ENCODE measurements around the gene COL23A1.

COL23A1 gene

GRCh38 chr5:178471711-178472110, 118.5 kb downstream of the COL23A1 start:
- TF ChIP-seq, protein P1, sequence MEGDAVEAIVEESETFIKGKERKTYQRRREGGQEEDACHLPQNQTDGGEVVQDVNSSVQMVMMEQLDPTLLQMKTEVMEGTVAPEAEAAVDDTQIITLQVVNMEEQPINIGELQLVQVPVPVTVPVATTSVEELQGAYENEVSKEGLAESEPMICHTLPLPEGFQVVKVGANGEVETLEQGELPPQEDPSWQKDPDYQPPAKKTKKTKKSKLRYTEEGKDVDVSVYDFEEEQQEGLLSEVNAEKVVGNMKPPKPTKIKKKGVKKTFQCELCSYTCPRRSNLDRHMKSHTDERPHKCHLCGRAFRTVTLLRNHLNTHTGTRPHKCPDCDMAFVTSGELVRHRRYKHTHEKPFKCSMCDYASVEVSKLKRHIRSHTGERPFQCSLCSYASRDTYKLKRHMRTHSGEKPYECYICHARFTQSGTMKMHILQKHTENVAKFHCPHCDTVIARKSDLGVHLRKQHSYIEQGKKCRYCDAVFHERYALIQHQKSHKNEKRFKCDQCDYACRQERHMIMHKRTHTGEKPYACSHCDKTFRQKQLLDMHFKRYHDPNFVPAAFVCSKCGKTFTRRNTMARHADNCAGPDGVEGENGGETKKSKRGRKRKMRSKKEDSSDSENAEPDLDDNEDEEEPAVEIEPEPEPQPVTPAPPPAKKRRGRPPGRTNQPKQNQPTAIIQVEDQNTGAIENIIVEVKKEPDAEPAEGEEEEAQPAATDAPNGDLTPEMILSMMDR (IDR thresholded peaks at IDR 0.05), result no peak
- Histone ChIP-seq H3K4me1 (ENCODE audit: control insufficient read depth in 1 of 2, insufficient read depth in 1 of 2, low read depth in 1 of 2, low read length in 1 of 2) (peaks cover 56 to 71% of the 10 kb centered on the region in 2 experiments), H3K4me3 (ENCODE audit: low read depth in 1 of 2, low read length in 1 of 2) (no peak overlapping the region), H3K27me3 (no peaks in the 10 kb centered on the region), H3K36me3 (no peaks in the 10 kb centered on the region), H3K9me3 (no peaks in the 10 kb centered on the region), H3K27ac (no peak overlapping the region)

DNA sequence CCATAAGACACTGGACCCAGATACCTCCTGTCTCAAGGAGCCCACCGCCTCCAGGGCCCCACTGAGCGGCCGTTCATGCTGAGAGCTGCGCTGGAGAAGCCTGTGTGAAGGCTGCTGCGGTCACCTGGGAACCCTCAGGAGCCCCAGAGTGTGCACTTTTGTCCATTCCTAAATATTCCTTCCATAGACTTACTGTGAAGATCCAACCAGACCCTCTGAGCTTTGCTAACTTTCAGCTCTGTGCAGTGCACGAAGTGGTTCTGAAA, 119.5 kb downstream of the COL23A1 start:
- Histone ChIP-seq H3K4me3 (ENCODE audit: low read depth in 1 of 2, low read length in 1 of 2) (no peak overlapping the region), H3K27me3 (no peaks in the 10 kb centered on the region), H3K9me3 (no peaks in the 10 kb centered on the region), H3K27ac (no peak overlapping the region), H3K4me1 (ENCODE audit: control insufficient read depth in 1 of 2, insufficient read depth in 1 of 2, low read depth in 1 of 2, low read length in 1 of 2) (peaks cover 51 to 71% of the 10 kb centered on the region in 2 experiments), H3K36me3 (no peaks in the 10 kb centered on the region)
- TF ChIP-seq, protein P1 (IDR thresholded peaks at IDR 0.05), result no peak

DNA sequence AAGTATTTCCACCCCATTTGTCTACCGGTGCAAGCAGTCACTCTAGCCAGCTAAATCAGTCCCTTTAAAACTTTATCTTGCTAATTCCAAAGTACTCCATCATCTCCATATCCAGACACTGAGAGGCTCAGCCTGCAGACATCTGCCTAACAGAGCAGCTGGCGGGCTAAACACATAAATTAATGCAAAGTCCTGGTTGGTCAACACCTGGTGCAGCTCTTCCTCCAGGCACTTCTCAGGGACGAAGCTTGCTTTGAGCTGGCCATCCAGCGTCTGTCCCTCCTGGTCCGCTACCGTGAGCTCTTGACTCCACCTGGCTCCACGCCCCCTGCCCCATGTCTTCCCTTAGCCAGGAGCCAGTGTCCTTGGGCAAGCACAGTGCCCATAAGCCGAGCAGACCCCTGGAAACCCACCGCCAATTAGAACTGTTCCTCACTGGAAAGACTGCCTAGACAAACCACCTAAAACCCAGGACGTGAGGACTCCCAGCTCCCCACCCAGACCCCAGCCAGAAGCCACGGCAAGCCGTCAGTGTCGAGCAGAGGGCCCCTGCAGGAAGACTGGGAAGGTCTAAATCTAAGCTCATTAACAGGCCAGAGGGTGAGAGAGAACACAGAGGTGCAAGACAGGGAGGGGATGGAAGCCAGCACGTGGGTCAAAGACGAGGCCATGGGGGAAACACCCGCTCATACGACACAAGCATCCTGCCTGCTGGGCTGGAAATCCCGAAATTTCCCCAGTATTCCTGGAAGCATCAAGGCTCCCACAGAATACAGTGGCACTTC, 120.0 kb downstream of the COL23A1 start:
- TF ChIP-seq, protein P1 (IDR thresholded peaks at IDR 0.05), result no peak
- Histone ChIP-seq H3K9me3 (no peaks in the 10 kb centered on the region), H3K27me3 (no peaks in the 10 kb centered on the region), H3K4me1 (ENCODE audit: control insufficient read depth in 1 of 2, insufficient read depth in 1 of 2, low read depth in 1 of 2, low read length in 1 of 2) (peaks cover 51 to 71% of the 10 kb centered on the region in 2 experiments), H3K4me3 (ENCODE audit: low read depth in 1 of 2, low read length in 1 of 2) (no peak overlapping the region), H3K27ac (no peak overlapping the region), H3K36me3 (no peaks in the 10 kb centered on the region)

DNA sequence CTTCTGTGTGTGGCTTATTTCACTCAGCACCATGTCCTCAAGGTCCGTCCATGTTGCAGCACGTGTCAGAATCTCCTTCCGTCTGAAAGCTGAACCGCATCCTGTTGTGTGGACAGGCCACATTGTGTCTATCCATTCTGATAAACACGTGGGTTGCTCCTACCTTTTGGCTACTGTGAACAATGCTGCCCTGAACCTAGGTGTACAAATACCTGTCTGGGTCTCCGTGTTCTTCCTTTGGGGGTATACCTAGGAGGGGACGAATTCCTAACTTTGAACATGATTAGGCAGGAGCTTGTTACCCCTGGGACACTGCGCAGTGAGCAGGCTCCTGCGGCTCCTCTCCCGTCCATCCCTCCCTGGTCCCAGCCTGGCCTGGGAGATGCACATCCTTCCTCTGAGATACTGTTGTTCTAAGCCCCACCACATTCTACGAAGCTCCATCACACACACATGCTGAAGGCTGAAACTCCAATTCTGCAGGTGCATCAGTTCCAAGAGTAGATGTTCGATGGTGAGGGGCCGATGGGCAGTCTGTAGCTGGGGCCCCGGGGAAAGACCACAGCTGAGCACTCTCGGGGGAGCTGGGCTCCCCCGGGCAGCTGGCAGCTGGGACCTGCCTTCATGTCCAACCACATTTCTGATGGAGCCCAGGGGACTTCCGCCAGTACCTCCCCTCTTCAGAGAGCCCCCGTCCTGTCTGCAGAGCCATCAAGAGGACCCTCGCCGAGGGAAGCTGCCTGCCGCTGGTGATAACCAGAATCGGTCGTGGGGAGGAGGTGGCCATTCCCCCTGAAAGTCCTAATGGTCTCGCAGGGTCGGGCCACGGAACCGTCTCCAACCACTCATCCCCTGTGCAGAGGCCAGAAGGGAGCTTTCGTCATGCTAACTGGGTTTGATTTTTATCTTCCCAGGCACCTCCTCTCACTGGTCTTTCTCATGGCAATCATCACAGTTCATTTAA, 120.9 kb downstream of the COL23A1 start:
- H3K4me3 ChIP-seq (ENCODE audit: low read depth in 1 of 2, low read length in 1 of 2), result no peak overlapping the region
- TF ChIP-seq, protein P1 (IDR thresholded peaks at IDR 0.05), result no peak
- peak overlapping the region; percentile 76 for H3K27ac ChIP-seq
- H3K4me1 ChIP-seq (ENCODE audit: control insufficient read depth in 1 of 2, insufficient read depth in 1 of 2, low read depth in 1 of 2, low read length in 1 of 2), result peaks cover 52 to 71% of the 10 kb centered on the region in 2 experiments
- H3K27me3 ChIP-seq, result no peaks in the 10 kb centered on the region
- no peaks in the 10 kb centered on the region for H3K9me3 ChIP-seq
- H3K36me3 ChIP-seq, result no peaks in the 10 kb centered on the region

DNA sequence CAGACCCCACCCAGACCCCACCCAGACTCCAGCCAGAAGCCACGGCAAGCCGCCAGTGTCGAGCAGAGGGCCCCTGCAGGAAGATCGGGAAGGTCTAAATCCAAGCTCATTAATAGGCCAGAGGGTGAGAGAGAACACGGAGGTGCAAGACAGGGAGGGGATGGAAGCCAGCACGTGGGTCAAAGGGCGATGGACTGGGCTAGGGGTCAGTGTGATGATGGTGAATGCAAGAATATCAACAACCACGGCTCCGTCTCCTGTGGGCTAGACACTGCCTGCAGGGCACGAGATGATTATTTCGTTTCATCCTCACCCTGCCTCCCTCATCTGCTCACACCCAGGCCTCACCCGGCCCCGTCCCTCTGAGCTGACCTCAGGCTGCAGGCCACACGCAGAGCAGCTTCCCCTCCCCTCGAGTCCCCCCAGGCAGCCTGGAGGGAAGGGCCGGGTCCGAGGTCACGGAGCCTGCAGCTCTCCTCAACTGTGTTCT, 122.0 kb downstream of the COL23A1 start:
- H3K27ac ChIP-seq, result peak overlapping the region; percentile 76
- H3K4me3 ChIP-seq (ENCODE audit: low read depth in 1 of 2, low read length in 1 of 2), result peak overlapping the region; percentile 33 to 51
- no peaks in the 10 kb centered on the region for H3K36me3 ChIP-seq
- H3K4me1 ChIP-seq (ENCODE audit: control insufficient read depth in 1 of 2, insufficient read depth in 1 of 2, low read depth in 1 of 2, low read length in 1 of 2), result peaks cover 46 to 65% of the 10 kb centered on the region in 2 experiments
- H3K27me3 ChIP-seq, result no peaks in the 10 kb centered on the region
- H3K9me3 ChIP-seq, result no peaks in the 10 kb centered on the region
- TF ChIP-seq, protein P1 (IDR thresholded peaks at IDR 0.05), result no peak

All from neutrophil (primary cell).